Fibroblast of lung (primary cell): ENCODE measurements around the gene CDK2AP2. TPM values are rescaled to one million over a fixed set of nuclear protein-coding genes. Genes with fewer than 3 reads are reported as not detected.

Source experiments
- DNase-seq, 2 donors: peaks; one replicate each; pipeline versions ENCODE4 v3.0.0 to v3.0.0-alpha.2; 2010; ENCODE audit warnings: low read depth in 2 of 2
- H2AFZ ChIP-seq: 2 replicates; pipeline ENCODE4 v1.5.1; 2012; ENCODE audit warnings: low read length, control low read depth, inconsistent platforms
- H3K27ac ChIP-seq: 2 replicates; pipeline ENCODE4 v1.5.1; 2011; ENCODE audit warnings: low read length, control low read depth; ENCODE audit not compliant: insufficient read depth
- H3K27me3 ChIP-seq: 2 replicates; pipeline ENCODE4 v1.5.1; 2011; ENCODE audit warnings: mild to moderate bottlenecking, low read length; ENCODE audit not compliant: control insufficient read depth, insufficient read depth
- H3K36me3 ChIP-seq: 2 replicates; pipeline ENCODE4 v1.5.1; 2011; ENCODE audit warnings: low read length; ENCODE audit not compliant: control insufficient read depth, insufficient read depth
- H3K4me1 ChIP-seq: 2 replicates; pipeline ENCODE4 v1.5.1; 2011; ENCODE audit warnings: low read length; ENCODE audit not compliant: control insufficient read depth, insufficient read depth; ENCODE audit errors: extremely low read depth
- H3K4me2 ChIP-seq: 2 replicates; pipeline ENCODE4 v1.5.1; 2011; ENCODE audit warnings: low read length, control low read depth; ENCODE audit not compliant: insufficient read depth; ENCODE audit errors: extremely low read depth
- H3K4me3 ChIP-seq, 4 experiments: fragments of 200-600 bp in 1 of 4; sonication (generic) in 1 of 4; replicated peaks in 1 of 4; 2 replicates each; pipeline ENCODE4 v1.5.1; 2011 to 2016; ENCODE audit warnings: low read length in 4 of 4, low read depth in 3 of 4, mild to moderate bottlenecking in 3 of 4, control low read depth in 2 of 4, inconsistent platforms in 1 of 4, mixed read lengths in 1 of 4; ENCODE audit not compliant: insufficient read depth in 1 of 4; ENCODE audit errors: control extremely low read depth in 1 of 4
- H3K79me2 ChIP-seq: 2 replicates; pipeline ENCODE4 v1.5.1; 2012; ENCODE audit warnings: mild to moderate bottlenecking, low read length, inconsistent platforms; ENCODE audit not compliant: control insufficient read depth, insufficient read depth
- H3K9ac ChIP-seq: 2 replicates; pipeline ENCODE4 v1.5.1; 2011; ENCODE audit warnings: mild to moderate bottlenecking, low read length, control low read depth; ENCODE audit not compliant: insufficient read depth
- H3K9me3 ChIP-seq: 2 replicates; pipeline ENCODE4 v1.5.1; 2012; ENCODE audit warnings: low read depth, low read length; ENCODE audit not compliant: control insufficient read depth, insufficient read depth
- H4K20me1 ChIP-seq: 2 replicates; pipeline ENCODE4 v1.5.1; 2011; ENCODE audit warnings: low read length; ENCODE audit not compliant: control insufficient read depth, insufficient read depth; ENCODE audit errors: extremely low read depth
- CTCF ChIP-seq, 2 donors: IDR thresholded peaks in 1 of 2; conservative IDR thresholded peaks in 1 of 2; 1 replicate in 1 of 2; 2 replicates in 1 of 2; pipeline ENCODE4 v1.5.1; 2011 to 2012; ENCODE audit warnings: low read length in 2 of 2, control low read depth in 1 of 2, inconsistent platforms in 1 of 2, low read depth in 1 of 2, mild to moderate bottlenecking in 1 of 2
- EZH2 ChIP-seq: IDR thresholded peaks from 2 replicates; pipeline ENCODE4 v1.5.1; 2012; ENCODE audit warnings: low read length, control low read depth, mild to moderate bottlenecking; ENCODE audit errors: missing control alignments
- polyA plus RNA-seq, 2 donors: library from polyadenylated mRNA; depleted of rRNA in 1 of 2; stranded (reverse) in 1 of 2; unstranded in 1 of 2; fragments of >200 nt; gene quantifications; 2 replicates each; pipeline ENCODE4 v1.2.1, GENCODE V29; 2011 to 2012; ENCODE audit warnings: missing spikeins in 1 of 2
- total RNA-seq: library from RNA; depleted of rRNA; stranded (reverse); fragments of >200 nt; gene quantifications from 2 replicates; pipeline ENCODE4 v1.2.1, GENCODE V29; 2014

Gene CDK2AP2
- total and polyA plus RNA-seq, 2 donors (not counting 1 experiment from before 2014, with no cell fraction given): 7.8 to 19.0 TPM

- H3K36me3 ChIP-seq: peaks cover 2% of the 10 kb centered on the region
- no peak overlapping the region for H3K9ac ChIP-seq
- no peaks in the 10 kb centered on the region for H3K9me3 ChIP-seq
- H3K27me3 ChIP-seq: no peaks in the 10 kb centered on the region
- no peak for DNase-seq
- no peaks in the 10 kb centered on the region for H3K79me2 ChIP-seq
- no peak overlapping the region for H2AFZ ChIP-seq
- no peak for TF ChIP-seq EZH2
- no peak for TF ChIP-seq CTCF (conservative IDR thresholded peaks at IDR 0.05 in 1 of 2, IDR thresholded peaks at IDR 0.05 in 1 of 2; ENCODE audit: low read depth in 1 of 2, low read length in 2 of 2)
- no peak overlapping the region for H3K4me3 ChIP-seq
- no peak overlapping the region for H3K4me2 ChIP-seq
- no peaks in the 10 kb centered on the region for H4K20me1 ChIP-seq
- no peak overlapping the region for H3K27ac ChIP-seq
- H3K4me1 ChIP-seq: no peaks in the 10 kb centered on the region
These were observed 9.4 kb downstream of the CDK2AP2 start for GRCh38 chr11:67498544-67498972.

DNA sequence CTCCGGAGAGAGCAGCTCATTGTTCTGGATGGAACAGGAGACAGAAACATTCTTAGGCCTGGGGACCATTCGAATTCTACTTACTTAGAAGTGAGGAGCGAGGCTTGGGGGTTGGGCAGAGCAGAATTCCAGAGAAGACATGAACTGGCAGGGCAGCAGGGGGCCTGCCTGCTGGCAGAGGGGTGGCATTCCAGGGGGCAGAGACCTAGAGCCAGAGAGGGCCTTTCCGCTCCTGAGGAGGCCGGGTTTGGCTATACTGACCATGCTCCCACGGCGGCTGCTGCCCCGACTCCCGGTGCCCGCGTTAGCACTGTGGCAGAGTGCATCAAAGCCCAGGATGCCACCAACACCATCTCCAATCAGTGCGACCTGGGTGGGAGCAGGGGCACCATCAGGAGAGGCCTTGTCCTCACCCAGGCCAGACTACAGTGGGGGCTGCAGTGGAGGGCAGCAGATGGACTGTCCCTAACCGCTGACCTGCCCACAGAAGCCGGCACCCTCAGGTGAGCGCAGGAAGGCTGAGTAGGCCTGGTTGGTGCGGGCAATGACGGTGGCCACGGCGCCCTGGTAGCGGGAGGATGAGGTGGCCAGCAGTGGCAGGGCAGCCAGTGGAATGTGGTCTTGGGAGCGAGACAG, 10.2 kb downstream of the CDK2AP2 start:
- peaks cover 5% of the 10 kb centered on the region for H3K36me3 ChIP-seq
- no peaks in the 10 kb centered on the region for H3K9me3 ChIP-seq
- H3K4me1 ChIP-seq: no peaks in the 10 kb centered on the region
- H3K27me3 ChIP-seq: no peaks in the 10 kb centered on the region
- no peak overlapping the region for H3K4me3 ChIP-seq
- no peaks in the 10 kb centered on the region for H3K79me2 ChIP-seq
- H3K9ac ChIP-seq: no peak overlapping the region
- no peak overlapping the region for H3K27ac ChIP-seq
- H2AFZ ChIP-seq: no peak overlapping the region
- TF ChIP-seq CTCF (conservative IDR thresholded peaks at IDR 0.05 in 1 of 2, IDR thresholded peaks at IDR 0.05 in 1 of 2; ENCODE audit: low read depth in 1 of 2, low read length in 2 of 2) (no peak), EZH2 (no peak)
- DNase-seq: no peak
- no peaks in the 10 kb centered on the region for H4K20me1 ChIP-seq
- no peak overlapping the region for H3K4me2 ChIP-seq

GRCh38 chr11:67496113-67496512, 11.8 kb downstream of the CDK2AP2 start:
- no peaks in the 10 kb centered on the region for H3K27me3 ChIP-seq
- no peak for TF ChIP-seq CTCF (conservative IDR thresholded peaks at IDR 0.05 in 1 of 2, IDR thresholded peaks at IDR 0.05 in 1 of 2; ENCODE audit: low read depth in 1 of 2, low read length in 2 of 2)
- no peak for TF ChIP-seq EZH2

More at GRCh38 chr11:67496113-67496512, 11.8 kb downstream of the CDK2AP2 start:
- H3K4me2 ChIP-seq: no peak overlapping the region
- H3K79me2 ChIP-seq: no peaks in the 10 kb centered on the region
- no peak overlapping the region for H3K9ac ChIP-seq
- H3K27ac ChIP-seq: no peak overlapping the region
- no peak overlapping the region for H3K4me3 ChIP-seq
- no peaks in the 10 kb centered on the region for H3K9me3 ChIP-seq
- DNase-seq: no peak
- H3K4me1 ChIP-seq: no peaks in the 10 kb centered on the region
- H4K20me1 ChIP-seq: no peaks in the 10 kb centered on the region
- peaks cover 5% of the 10 kb centered on the region for H3K36me3 ChIP-seq
- H2AFZ ChIP-seq: no peak overlapping the region
